Measurements from ENCODE around the gene EMCN.

DNA sequence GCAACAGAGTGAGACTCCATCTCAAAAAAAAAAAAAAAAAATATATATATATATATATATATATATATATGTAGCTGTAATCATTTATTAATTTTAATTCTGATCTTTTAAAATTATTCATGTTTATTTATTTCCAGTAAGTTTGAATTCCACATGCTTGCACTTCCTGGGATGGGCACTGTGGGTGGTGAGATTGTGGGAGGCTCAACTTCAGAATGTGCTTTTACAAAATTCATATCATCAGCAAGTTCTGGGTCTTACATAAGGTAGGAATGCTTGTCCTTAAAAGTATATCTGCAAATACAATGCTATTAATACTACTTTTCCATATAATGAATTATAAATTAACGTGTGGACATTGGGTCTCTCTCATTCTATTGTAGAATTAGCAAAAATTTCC is 156.5 kb downstream of the EMCN start:
- TF ChIP-seq CTCF (IDR thresholded peaks at IDR 0.05), result no peak
- no peak for TF ChIP-seq EZH2 (IDR thresholded peaks at IDR 0.05; ENCODE audit: borderline replicate concordance, insufficient read depth, low read depth, low read length, poor library complexity, severe bottlenecking)
